Sigmoid colon (tissue), 3 donors: ENCODE measurements around the gene PYGM.

ENCODE experiments used
- POLR2A ChIP-seq, 2 donors: fragments of 450-650 bp; IDR thresholded peaks; one replicate each; pipeline ENCODE4 v1.6.1; 2016; ENCODE audit warnings: antibody characterized with exemption in 2 of 2, mild to moderate bottlenecking in 2 of 2, moderate library complexity in 2 of 2
- TF ChIP-seq, protein P1 (sequence below), 4 experiments: fragments of 450-650 bp in 3 of 4; fragments of 200-600 bp in 1 of 4; IDR thresholded peaks; one replicate each; pipeline ENCODE4 v1.5.1; 2016 to 2019; ENCODE audit warnings: antibody characterized with exemption in 4 of 4, mild to moderate bottlenecking in 3 of 4, moderate library complexity in 2 of 4

DNA sequence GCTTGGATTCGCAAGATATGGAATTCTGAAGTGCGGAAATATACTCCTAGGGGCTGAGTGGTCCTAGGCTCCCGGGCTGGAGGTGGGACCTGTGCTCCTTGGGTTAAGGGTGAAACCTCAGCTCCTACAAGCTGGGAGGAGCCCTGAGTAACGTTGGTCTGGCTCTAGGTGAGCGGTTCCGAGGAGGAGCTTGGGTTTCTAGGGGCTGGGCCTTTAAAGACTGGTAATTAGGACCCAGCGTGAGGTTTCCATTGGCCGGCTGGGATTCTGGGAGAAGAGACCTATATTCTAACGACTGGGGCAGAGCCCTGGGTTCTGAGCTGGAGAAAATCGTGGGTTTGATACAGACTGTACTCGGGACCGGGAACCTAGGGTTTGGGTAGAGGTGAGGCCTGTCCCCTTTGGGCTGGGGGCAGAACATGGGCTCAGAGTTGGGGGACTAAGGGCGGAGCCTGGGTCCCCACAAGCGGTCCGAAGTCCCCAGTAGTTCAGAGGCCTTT, 44.1 kb upstream of the PYGM start:
- TF ChIP-seq, protein P1, sequence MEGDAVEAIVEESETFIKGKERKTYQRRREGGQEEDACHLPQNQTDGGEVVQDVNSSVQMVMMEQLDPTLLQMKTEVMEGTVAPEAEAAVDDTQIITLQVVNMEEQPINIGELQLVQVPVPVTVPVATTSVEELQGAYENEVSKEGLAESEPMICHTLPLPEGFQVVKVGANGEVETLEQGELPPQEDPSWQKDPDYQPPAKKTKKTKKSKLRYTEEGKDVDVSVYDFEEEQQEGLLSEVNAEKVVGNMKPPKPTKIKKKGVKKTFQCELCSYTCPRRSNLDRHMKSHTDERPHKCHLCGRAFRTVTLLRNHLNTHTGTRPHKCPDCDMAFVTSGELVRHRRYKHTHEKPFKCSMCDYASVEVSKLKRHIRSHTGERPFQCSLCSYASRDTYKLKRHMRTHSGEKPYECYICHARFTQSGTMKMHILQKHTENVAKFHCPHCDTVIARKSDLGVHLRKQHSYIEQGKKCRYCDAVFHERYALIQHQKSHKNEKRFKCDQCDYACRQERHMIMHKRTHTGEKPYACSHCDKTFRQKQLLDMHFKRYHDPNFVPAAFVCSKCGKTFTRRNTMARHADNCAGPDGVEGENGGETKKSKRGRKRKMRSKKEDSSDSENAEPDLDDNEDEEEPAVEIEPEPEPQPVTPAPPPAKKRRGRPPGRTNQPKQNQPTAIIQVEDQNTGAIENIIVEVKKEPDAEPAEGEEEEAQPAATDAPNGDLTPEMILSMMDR (IDR thresholded peaks at IDR 0.05) = no peak
- no peak for TF ChIP-seq POLR2A (IDR thresholded peaks at IDR 0.05)
